Caco-2 (cell line): ENCODE measurements around the gene IFITM5. TPM values are rescaled to one million over a fixed set of nuclear protein-coding genes. Genes with fewer than 3 reads are reported as not detected.

Experiments
- BruUV-seq: library from RNA; stranded (reverse); fragments of 400-500 nt; replicated peaks from 2 replicates; lab custom pipeline; 2021; lab: Mats Ljungman, UMichigan
- CTCF ChIA-PET: fragments of 300-600 bp; sonication (Branson Sonifier 250); formaldehyde crosslinking; loops from one replicate; lab custom pipeline; 2022; ENCODE audit warnings: antibody characterized with exemption; lab: Charles Lee
- POLR2A ChIA-PET: fragments of 300-600 bp; sonication (Branson Sonifier 250); formaldehyde crosslinking; loops from one replicate; lab custom pipeline; 2022; ENCODE audit warnings: antibody characterized with exemption; lab: Charles Lee
- DNase-seq, 2 experiments: peaks; one replicate each; pipeline versions ENCODE4 v3.0.0 to v3.0.0-alpha.2; 2020 to 2022
- H3K27me3 ChIP-seq: replicated peaks from 2 replicates; pipeline ENCODE4 v1.6.0; 2011; ENCODE audit warnings: low read length; ENCODE audit not compliant: control insufficient read depth, insufficient read depth
- H3K36me3 ChIP-seq: 2 replicates; pipeline ENCODE4 v1.5.1; 2011; ENCODE audit warnings: low read length; ENCODE audit not compliant: control insufficient read depth, insufficient read depth
- H3K4me1 ChIP-seq: fragments of 250-450 bp; sonication (Bioruptor Pico); 2 replicates; pipeline ENCODE4 v1.5.1; 2020; ENCODE audit warnings: mild to moderate bottlenecking
- H3K4me3 ChIP-seq: 2 replicates; pipeline ENCODE4 v1.5.1; 2011; ENCODE audit warnings: low read depth, mild to moderate bottlenecking, control low read depth, low read length
- H3K9me3 ChIP-seq: fragments of 250-450 bp; sonication (Bioruptor Pico); 2 replicates; pipeline ENCODE4 v1.5.1; 2020; ENCODE audit warnings: mild to moderate bottlenecking, moderate library complexity
- H3K27ac Mint-ChIP-seq: one replicate; pipeline ENCODE4 v1.8.0; 2022; ENCODE audit warnings: mixed read lengths; ENCODE audit not compliant: unreplicated experiment
- H3K27me3 Mint-ChIP-seq: one replicate; pipeline ENCODE4 v1.8.0; 2022; ENCODE audit warnings: mixed read lengths; ENCODE audit not compliant: insufficient read depth, unreplicated experiment
- H3K36me3 Mint-ChIP-seq: one replicate; pipeline ENCODE4 v1.8.0; 2022; ENCODE audit warnings: mild to moderate bottlenecking, mixed read lengths; ENCODE audit not compliant: insufficient read depth, unreplicated experiment
- H3K4me1 Mint-ChIP-seq: one replicate; pipeline ENCODE4 v1.8.0; 2022; ENCODE audit warnings: low read depth, mixed read lengths; ENCODE audit not compliant: unreplicated experiment
- H3K4me3 Mint-ChIP-seq: one replicate; pipeline ENCODE4 v1.8.0; 2022; ENCODE audit warnings: mild to moderate bottlenecking, moderate library complexity, mixed read lengths; ENCODE audit not compliant: unreplicated experiment
- H3K9me3 Mint-ChIP-seq: one replicate; pipeline ENCODE4 v1.8.0; 2022; ENCODE audit warnings: mixed read lengths; ENCODE audit not compliant: unreplicated experiment
- intact Hi-C: fragments of 100-400 bp; cut with micrococcal nuclease; formaldehyde crosslinking; loops from one replicate; pipeline ENCODE4 v1.10.0; 2022; ENCODE audit not compliant: unreplicated experiment
- total RNA-seq: library from RNA; stranded (reverse); gene quantifications from 2 replicates; pipeline ENCODE4 v1.2.3, GENCODE V29; 2022
- TF ChIP-seq, protein P1 (sequence below), 2 experiments: fragments of 200-600 bp in 1 of 2; IDR thresholded peaks; 1 replicate in 1 of 2; 2 replicates in 1 of 2; pipeline versions ENCODE4 v1.5.1 to v1.8.0; 2011 to 2022; ENCODE audit warnings: antibody characterized with exemption in 1 of 2, control low read depth in 1 of 2, inconsistent platforms in 1 of 2, low read depth in 1 of 2, low read length in 1 of 2, mild to moderate bottlenecking in 1 of 2, moderate library complexity in 1 of 2; ENCODE audit not compliant: insufficient read depth in 1 of 2, severe bottlenecking in 1 of 2, unreplicated experiment in 1 of 2

Gene IFITM5
- total RNA-seq, 1 experiment from 2014 or later: not detected

DNA sequence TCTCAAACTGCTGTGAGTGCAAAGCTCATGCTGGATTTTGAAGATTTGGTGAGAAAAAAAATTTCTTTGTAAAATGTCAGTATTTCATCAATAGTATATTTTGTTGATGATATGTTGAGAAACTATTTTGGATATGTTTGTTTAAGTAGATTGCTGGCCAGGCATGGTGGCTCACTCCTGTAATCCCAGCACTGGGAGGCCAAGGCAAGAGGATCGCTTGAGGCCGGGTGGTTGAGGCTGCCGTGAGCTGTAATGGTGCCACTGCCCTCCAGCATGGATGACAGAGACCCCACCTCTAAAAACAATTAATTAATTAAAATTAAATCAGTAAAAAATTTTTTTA, 28.2 kb upstream of the IFITM5 start:
- ChIA-PET CTCF (no interaction called here), POLR2A (no interaction called here)
- no peaks in the 10 kb centered on the region for H3K27me3 Mint-ChIP-seq
- peaks cover 15% of the 10 kb centered on the region; the same call in 1 of the 2 replicates for H3K4me1 ChIP-seq
- H3K36me3 ChIP-seq: no peaks in the 10 kb centered on the region
- peaks cover 5% of the 10 kb centered on the region; the same call in 1 of the 2 replicates for H3K9me3 ChIP-seq
- no TSS peak for BruUV-seq
- H3K4me1 Mint-ChIP-seq: peaks cover 10% of the 10 kb centered on the region
- H3K9me3 Mint-ChIP-seq: no peaks in the 10 kb centered on the region
- intact Hi-C loops: no loop called here
- DNase-seq: no peak
- H3K4me3 ChIP-seq: no peak overlapping the region
- H3K4me3 Mint-ChIP-seq: no peak overlapping the region
- H3K36me3 Mint-ChIP-seq: peaks cover 14% of the 10 kb centered on the region
- no peak overlapping the region for H3K27ac Mint-ChIP-seq
- TF ChIP-seq, protein P1, sequence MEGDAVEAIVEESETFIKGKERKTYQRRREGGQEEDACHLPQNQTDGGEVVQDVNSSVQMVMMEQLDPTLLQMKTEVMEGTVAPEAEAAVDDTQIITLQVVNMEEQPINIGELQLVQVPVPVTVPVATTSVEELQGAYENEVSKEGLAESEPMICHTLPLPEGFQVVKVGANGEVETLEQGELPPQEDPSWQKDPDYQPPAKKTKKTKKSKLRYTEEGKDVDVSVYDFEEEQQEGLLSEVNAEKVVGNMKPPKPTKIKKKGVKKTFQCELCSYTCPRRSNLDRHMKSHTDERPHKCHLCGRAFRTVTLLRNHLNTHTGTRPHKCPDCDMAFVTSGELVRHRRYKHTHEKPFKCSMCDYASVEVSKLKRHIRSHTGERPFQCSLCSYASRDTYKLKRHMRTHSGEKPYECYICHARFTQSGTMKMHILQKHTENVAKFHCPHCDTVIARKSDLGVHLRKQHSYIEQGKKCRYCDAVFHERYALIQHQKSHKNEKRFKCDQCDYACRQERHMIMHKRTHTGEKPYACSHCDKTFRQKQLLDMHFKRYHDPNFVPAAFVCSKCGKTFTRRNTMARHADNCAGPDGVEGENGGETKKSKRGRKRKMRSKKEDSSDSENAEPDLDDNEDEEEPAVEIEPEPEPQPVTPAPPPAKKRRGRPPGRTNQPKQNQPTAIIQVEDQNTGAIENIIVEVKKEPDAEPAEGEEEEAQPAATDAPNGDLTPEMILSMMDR (IDR thresholded peaks at IDR 0.05; ENCODE audit: insufficient read depth in 1 of 2, low read depth in 1 of 2, low read length in 1 of 2, severe bottlenecking in 1 of 2, unreplicated experiment in 1 of 2): no peak
- H3K27me3 ChIP-seq: no peaks in the 10 kb centered on the region

DNA sequence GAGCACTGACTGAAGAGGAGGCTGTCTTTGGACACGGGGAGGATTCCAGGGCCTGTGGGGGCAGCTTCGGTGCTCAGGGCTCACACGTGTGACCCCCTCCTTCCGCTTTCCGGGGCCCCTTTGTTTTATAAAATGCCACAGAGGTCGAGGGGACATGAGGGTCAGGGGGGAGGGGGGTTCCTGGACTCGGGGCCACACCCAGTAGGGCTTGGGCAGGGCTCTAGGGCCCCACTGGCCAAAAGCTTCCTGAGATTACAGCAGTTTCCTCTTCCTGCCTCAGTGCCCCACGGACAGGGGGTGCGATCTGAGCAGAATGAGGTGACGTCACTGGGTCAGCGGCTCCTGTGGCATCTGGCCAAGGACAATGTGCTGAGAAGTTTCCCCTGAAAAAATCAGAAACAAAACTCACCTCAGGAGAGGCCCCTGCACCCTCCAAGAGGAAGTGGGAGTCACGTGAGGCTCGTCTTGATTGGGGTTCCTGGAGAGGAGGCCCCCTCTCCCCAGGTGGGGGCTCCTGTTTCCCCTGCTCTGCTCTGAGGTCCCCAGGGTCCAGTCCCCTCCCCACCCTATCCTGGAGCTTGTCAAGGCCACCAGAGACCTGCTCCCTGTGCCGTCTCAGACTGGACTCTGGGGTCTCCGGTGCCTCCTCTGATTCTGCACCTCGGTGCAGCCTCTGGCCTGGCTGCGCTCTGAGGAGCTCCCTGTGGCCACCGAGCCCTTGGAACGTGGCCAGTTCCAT, 27.7 kb upstream of the IFITM5 start:
- no peak overlapping the region for H3K4me3 Mint-ChIP-seq
- peaks cover 5% of the 10 kb centered on the region; the same call in 1 of the 2 replicates for H3K9me3 ChIP-seq

DNA sequence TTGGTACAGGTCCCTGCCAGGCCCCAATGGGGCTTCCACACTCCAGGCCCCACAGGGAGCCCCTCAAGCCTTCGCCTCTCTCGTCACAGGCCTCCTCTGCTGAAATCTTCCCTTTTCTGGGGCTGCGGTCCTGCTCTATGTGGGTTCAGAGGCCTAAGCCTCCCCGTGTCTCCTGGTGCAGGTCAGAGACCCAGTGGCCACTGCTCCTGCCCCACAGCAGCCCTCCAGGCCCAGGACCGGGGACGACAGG, 27.2 kb upstream of the IFITM5 start:
- H3K27ac Mint-ChIP-seq: no peak overlapping the region
- no peaks in the 10 kb centered on the region for H3K27me3 ChIP-seq
- intact Hi-C loops: no loop called here
- peaks cover 10% of the 10 kb centered on the region for H3K4me1 Mint-ChIP-seq
- ChIA-PET CTCF (no interaction called here), POLR2A (no interaction called here)
- no peaks in the 10 kb centered on the region for H3K9me3 Mint-ChIP-seq
- H3K9me3 ChIP-seq: peaks cover 2% of the 10 kb centered on the region; the same call in 1 of the 2 replicates
- peaks cover 15% of the 10 kb centered on the region; the same call in 1 of the 2 replicates for H3K4me1 ChIP-seq
- no peak overlapping the region for H3K4me3 Mint-ChIP-seq
- H3K4me3 ChIP-seq: no peak overlapping the region
- no peaks in the 10 kb centered on the region for H3K36me3 ChIP-seq
- BruUV-seq: no TSS peak
- H3K36me3 Mint-ChIP-seq: peaks cover 14% of the 10 kb centered on the region
- H3K27me3 Mint-ChIP-seq: no peaks in the 10 kb centered on the region
- TF ChIP-seq, protein P1 (IDR thresholded peaks at IDR 0.05; ENCODE audit: insufficient read depth in 1 of 2, low read depth in 1 of 2, low read length in 1 of 2, severe bottlenecking in 1 of 2, unreplicated experiment in 1 of 2): no peak
- DNase-seq: no peak

More for the DNA sequence above, 27.7 kb upstream of the IFITM5 start:
- H3K4me3 ChIP-seq: no peak overlapping the region
- peaks cover 15% of the 10 kb centered on the region; the same call in 1 of the 2 replicates for H3K4me1 ChIP-seq
- intact Hi-C loops: no loop called here
- H3K27me3 Mint-ChIP-seq: no peaks in the 10 kb centered on the region
- H3K27me3 ChIP-seq: no peaks in the 10 kb centered on the region
- CTCF ChIA-PET: no interaction called here
- H3K36me3 ChIP-seq: no peaks in the 10 kb centered on the region
- H3K9me3 Mint-ChIP-seq: no peaks in the 10 kb centered on the region
- no TSS peak for BruUV-seq
- POLR2A ChIA-PET: no interaction called here
- DNase-seq: no peak
- H3K36me3 Mint-ChIP-seq: peaks cover 14% of the 10 kb centered on the region
- TF ChIP-seq, protein P1 (IDR thresholded peaks at IDR 0.05; ENCODE audit: insufficient read depth in 1 of 2, low read depth in 1 of 2, low read length in 1 of 2, severe bottlenecking in 1 of 2, unreplicated experiment in 1 of 2): no peak
- H3K27ac Mint-ChIP-seq: no peak overlapping the region
- H3K4me1 Mint-ChIP-seq: peaks cover 10% of the 10 kb centered on the region
